Ramos (cell line): ENCODE results near the gene NAV2.

Experiments used
- in situ Hi-C: fragments of 300-500 bp; cut with MboI; formaldehyde crosslinking; loops from one replicate; pipeline ENCODE4 v1.14.3; 2022; ENCODE audit warnings: low sequenced_read_pairs; ENCODE audit not compliant: unreplicated experiment

Gene NAV2

GRCh38 chr11:19846654-19847305, 134.1 kb downstream of the NAV2 start:
- in situ Hi-C loops: no loop called here

GRCh38 chr11:19848219-19848618, 135.6 kb downstream of the NAV2 start:
- in situ Hi-C loops: no loop called here

GRCh38 chr11:19849107-19849789, 136.6 kb downstream of the NAV2 start:
- in situ Hi-C loops: no loop called here

- in situ Hi-C loops: no loop called here
Observed at GRCh38 chr11:19849947-19850593, 137.4 kb downstream of the NAV2 start.

GRCh38 chr11:19852288-19852687, 139.7 kb downstream of the NAV2 start:
- in situ Hi-C loops: no loop called here

GRCh38 chr11:19853016-19853415, 140.4 kb downstream of the NAV2 start:
- in situ Hi-C loops: no loop called here

GRCh38 chr11:19853920-19854319, 141.3 kb downstream of the NAV2 start:
- in situ Hi-C loops: no loop called here

GRCh38 chr11:19861171-19861570, 148.5 kb downstream of the NAV2 start:
- in situ Hi-C loops: no loop called here

- in situ Hi-C loops: no loop called here
Observed at GRCh38 chr11:19862091-19862490, 149.5 kb downstream of the NAV2 start.

GRCh38 chr11:19864141-19865140, 151.8 kb downstream of the NAV2 start:
- in situ Hi-C loops: no loop called here

GRCh38 chr11:19866037-19866436, 153.4 kb downstream of the NAV2 start:
- in situ Hi-C loops: no loop called here

GRCh38 chr11:19866521-19866920, 153.9 kb downstream of the NAV2 start:
- in situ Hi-C loops: no loop called here

GRCh38 chr11:19867064-19867463, 154.4 kb downstream of the NAV2 start:
- in situ Hi-C loops: no loop called here

- in situ Hi-C loops: no loop called here
Observed at GRCh38 chr11:19868281-19868821, 155.7 kb downstream of the NAV2 start.

GRCh38 chr11:19868871-19869270, 156.2 kb downstream of the NAV2 start:
- in situ Hi-C loops: no loop called here

- in situ Hi-C loops: no loop called here
Observed at GRCh38 chr11:19869466-19869865, 156.8 kb downstream of the NAV2 start.

- in situ Hi-C loops: no loop called here
Observed at GRCh38 chr11:19869946-19870589, 157.4 kb downstream of the NAV2 start.

- in situ Hi-C loops: no loop called here
Observed at GRCh38 chr11:19871531-19871930, 158.9 kb downstream of the NAV2 start.

- in situ Hi-C loops: no loop called here
Observed at GRCh38 chr11:19872512-19873145, 160.0 kb downstream of the NAV2 start.
